Endothelial cell (in vitro differentiated cells): ENCODE measurements around the gene KIF5C. TPM values are rescaled to one million over a fixed set of nuclear protein-coding genes. Genes with fewer than 3 reads are reported as not detected.

Experiments used
- DNase-seq: peaks from one replicate; pipeline ENCODE4 v3.0.0; 2021; ENCODE audit warnings: low spot score
- H3K27ac Mint-ChIP-seq: one replicate; pipeline ENCODE4 v1.8.0; 2021; ENCODE audit warnings: mixed read lengths, inconsistent platforms; ENCODE audit not compliant: unreplicated experiment
- H3K27me3 Mint-ChIP-seq: one replicate; pipeline ENCODE4 v1.8.0; 2021; ENCODE audit warnings: mild to moderate bottlenecking, moderate library complexity, mixed read lengths, inconsistent platforms; ENCODE audit not compliant: unreplicated experiment
- H3K36me3 Mint-ChIP-seq: one replicate; pipeline ENCODE4 v1.8.0; 2021; ENCODE audit warnings: mild to moderate bottlenecking, low read depth, mixed read lengths, inconsistent platforms; ENCODE audit not compliant: unreplicated experiment
- H3K4me1 Mint-ChIP-seq: one replicate; pipeline ENCODE4 v1.8.0; 2021; ENCODE audit warnings: mild to moderate bottlenecking, mixed read lengths, inconsistent platforms; ENCODE audit not compliant: unreplicated experiment
- H3K4me3 Mint-ChIP-seq: one replicate; pipeline ENCODE4 v1.8.0; 2021; ENCODE audit warnings: mild to moderate bottlenecking, mixed read lengths, inconsistent platforms; ENCODE audit not compliant: unreplicated experiment
- H3K9me3 Mint-ChIP-seq: one replicate; pipeline ENCODE4 v1.8.0; 2021; ENCODE audit warnings: mixed read lengths, inconsistent platforms; ENCODE audit not compliant: unreplicated experiment
- long read RNA-seq: library from polyadenylated mRNA; unstranded; transcript quantifications from one replicate; pipeline ENCODE4 v2.0.0, GENCODE V29; 2020; ENCODE audit not compliant: unreplicated experiment
- total RNA-seq: library from RNA; stranded (reverse); fragmentation: NEBNext Ultra II Directional; extraction: Animal tissue kit (Norgen Biotek cat#: 25700); gene quantifications from one replicate; pipeline ENCODE4 v1.2.1, GENCODE V29; 2021; ENCODE audit not compliant: unreplicated experiment
- TF ChIP-seq, protein P1 (sequence below): fragments of 200-600 bp; sonication (generic); IDR thresholded peaks from one replicate; pipeline ENCODE4 v1.5.0; 2021; ENCODE audit warnings: antibody characterized with exemption; ENCODE audit not compliant: unreplicated experiment

KIF5C gene
- 50.6 TPM for total RNA-seq
- long read RNA-seq, partial matches to known transcripts, result 3 of 3 reads
- long read RNA-seq, other reads (novel, unspliced or antisense), result 0 of 3 reads

DNA sequence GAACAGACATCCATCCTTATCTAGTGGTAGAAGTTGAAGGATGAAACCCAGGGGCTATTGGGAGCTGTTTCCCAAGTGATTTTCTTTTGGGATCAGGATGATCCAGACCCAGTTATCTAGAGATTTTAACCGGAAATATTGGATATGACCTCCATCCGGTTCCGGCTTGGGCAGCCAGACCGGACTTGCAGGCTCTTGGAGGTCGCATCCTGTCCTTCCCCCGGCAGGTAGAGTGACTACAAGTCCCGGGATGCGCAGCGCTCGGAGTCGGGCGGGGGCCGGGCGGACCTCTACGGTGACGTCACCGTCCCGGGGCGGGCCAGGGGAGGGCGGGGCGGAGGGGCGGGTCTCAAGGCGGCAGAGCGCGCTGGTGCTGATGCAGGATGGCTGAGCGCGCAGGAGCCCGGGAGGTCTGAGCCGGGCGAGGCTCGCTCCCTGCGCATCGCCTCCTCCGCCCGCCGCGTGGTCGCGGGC lies at the start of gene KIF5C:
TSS of gene KIF5C (plus strand) at position 360 of the 474 bp plus-strand sequence. CDS start 391 bp downstream, outside the sequence.
- Mint-ChIP-seq H3K9me3 (no peaks in the 10 kb centered on the region), H3K36me3 (peaks cover 7% of the 10 kb centered on the region), H3K4me1 (peaks cover 39% of the 10 kb centered on the region), H3K27ac (peak within 1 kb of the TSS; percentile 97), H3K4me3 (peak within 1 kb of the TSS; percentile 91), H3K27me3 (peaks cover 15% of the 10 kb centered on the region)
- TF ChIP-seq, protein P1, sequence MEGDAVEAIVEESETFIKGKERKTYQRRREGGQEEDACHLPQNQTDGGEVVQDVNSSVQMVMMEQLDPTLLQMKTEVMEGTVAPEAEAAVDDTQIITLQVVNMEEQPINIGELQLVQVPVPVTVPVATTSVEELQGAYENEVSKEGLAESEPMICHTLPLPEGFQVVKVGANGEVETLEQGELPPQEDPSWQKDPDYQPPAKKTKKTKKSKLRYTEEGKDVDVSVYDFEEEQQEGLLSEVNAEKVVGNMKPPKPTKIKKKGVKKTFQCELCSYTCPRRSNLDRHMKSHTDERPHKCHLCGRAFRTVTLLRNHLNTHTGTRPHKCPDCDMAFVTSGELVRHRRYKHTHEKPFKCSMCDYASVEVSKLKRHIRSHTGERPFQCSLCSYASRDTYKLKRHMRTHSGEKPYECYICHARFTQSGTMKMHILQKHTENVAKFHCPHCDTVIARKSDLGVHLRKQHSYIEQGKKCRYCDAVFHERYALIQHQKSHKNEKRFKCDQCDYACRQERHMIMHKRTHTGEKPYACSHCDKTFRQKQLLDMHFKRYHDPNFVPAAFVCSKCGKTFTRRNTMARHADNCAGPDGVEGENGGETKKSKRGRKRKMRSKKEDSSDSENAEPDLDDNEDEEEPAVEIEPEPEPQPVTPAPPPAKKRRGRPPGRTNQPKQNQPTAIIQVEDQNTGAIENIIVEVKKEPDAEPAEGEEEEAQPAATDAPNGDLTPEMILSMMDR, result no peak
- peak; percentile 89 for DNase-seq

DNA sequence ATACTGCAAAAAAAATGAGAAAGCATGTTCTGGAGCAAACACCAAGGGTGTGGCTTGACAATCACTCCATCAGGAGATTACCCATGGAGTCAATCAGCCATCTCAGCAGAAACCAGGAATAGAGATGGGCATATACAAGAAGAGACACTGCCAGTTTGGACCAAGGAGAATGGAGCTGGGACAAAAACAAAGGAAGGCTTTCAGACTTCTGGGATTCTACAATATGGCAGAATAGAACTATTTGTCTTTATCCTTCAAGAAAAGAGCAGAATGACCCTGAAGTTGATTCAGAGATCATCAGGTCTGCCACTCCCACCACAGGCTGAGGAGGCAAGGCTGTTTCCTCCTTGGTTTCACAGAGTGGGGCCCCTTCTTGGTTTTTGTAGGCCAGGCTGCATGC lies 48.2 kb upstream of the KIF5C start:
- H3K36me3 Mint-ChIP-seq, result no peaks in the 10 kb centered on the region
- peaks cover 1% of the 10 kb centered on the region for H3K27me3 Mint-ChIP-seq
- no peaks in the 10 kb centered on the region for H3K9me3 Mint-ChIP-seq
- H3K4me1 Mint-ChIP-seq, result peaks cover 2% of the 10 kb centered on the region
- no peak overlapping the region for H3K4me3 Mint-ChIP-seq
- no peak overlapping the region for H3K27ac Mint-ChIP-seq
- no peak for DNase-seq
- TF ChIP-seq, protein P1, result no peak

DNA sequence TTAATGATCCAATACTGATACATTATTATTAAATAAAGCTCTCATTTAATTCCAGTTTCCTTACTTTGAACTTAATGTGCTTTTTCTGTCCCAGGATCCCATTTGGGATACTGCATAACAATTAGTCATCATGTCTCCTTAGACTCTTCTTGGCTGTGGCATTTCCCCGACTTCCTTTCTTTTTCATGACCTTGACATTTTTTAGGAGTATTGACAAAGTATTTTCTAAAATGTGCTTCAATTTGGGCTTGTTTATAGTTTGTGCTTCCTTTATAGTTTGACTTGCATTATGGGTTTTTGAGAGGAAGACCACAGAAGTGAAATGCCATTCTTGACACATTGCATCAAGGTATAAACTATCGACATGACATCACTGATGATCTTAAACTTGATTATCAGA lies 46.1 kb upstream of the KIF5C start:
- DNase-seq, result no peak
- TF ChIP-seq, protein P1, result no peak
- H3K27ac Mint-ChIP-seq, result no peak overlapping the region
- no peaks in the 10 kb centered on the region for H3K9me3 Mint-ChIP-seq
- peaks cover 1% of the 10 kb centered on the region for H3K27me3 Mint-ChIP-seq
- no peak overlapping the region for H3K4me3 Mint-ChIP-seq
- H3K36me3 Mint-ChIP-seq, result no peaks in the 10 kb centered on the region
- peaks cover 2% of the 10 kb centered on the region for H3K4me1 Mint-ChIP-seq

DNA sequence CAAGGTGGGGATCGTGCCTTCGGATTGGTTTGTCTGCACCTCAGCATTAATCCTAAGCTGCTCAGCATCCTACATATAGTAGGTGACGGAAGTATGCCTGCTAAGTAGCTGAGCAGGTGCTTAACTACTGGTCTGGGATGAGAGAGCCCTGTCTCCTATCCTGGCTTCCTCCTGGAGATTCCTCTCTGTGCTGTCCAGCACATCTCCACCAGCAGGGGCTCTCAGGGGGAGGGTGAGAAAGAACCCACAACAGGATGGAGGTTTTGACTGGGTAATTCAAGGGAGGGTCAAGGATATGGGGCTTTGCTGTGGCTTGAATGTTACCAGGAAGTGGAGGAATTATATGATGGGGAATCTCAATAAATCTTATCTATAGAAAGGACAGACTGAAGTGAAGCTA lies 45.4 kb upstream of the KIF5C start:
- DNase-seq, result no peak
- no peaks in the 10 kb centered on the region for H3K9me3 Mint-ChIP-seq
- H3K27me3 Mint-ChIP-seq, result peaks cover 1% of the 10 kb centered on the region
- peaks cover 2% of the 10 kb centered on the region for H3K4me1 Mint-ChIP-seq
- H3K36me3 Mint-ChIP-seq, result no peaks in the 10 kb centered on the region
- TF ChIP-seq, protein P1, result no peak
- H3K4me3 Mint-ChIP-seq, result no peak overlapping the region
- no peak overlapping the region for H3K27ac Mint-ChIP-seq

DNA sequence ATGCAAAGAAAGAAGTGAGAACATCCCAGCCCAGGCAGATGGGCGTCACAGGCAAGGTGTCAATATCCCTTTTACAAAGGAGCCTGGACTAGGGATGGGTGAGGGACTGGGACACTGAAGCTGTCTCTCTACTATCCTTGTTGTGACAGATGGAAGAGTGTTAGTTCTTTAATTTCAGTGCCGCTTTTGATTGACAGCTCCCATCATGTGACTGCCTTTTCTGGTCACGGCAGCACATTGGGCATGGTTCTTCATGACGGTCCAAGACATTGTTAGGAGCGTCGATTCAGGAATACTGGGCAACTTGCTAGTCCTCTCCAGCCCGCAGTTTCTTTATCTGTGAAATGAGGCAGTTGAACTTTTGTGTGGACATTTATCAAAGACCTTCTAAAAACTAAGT lies 42.4 kb upstream of the KIF5C start:
- Mint-ChIP-seq H3K9me3 (no peaks in the 10 kb centered on the region), H3K4me1 (peaks cover 2% of the 10 kb centered on the region), H3K27me3 (peaks cover 1% of the 10 kb centered on the region), H3K4me3 (no peak overlapping the region), H3K36me3 (no peaks in the 10 kb centered on the region), H3K27ac (no peak overlapping the region)
- TF ChIP-seq, protein P1, result no peak
- no peak for DNase-seq
